ENCODE measurements around the gene DNAJB6.

DNA sequence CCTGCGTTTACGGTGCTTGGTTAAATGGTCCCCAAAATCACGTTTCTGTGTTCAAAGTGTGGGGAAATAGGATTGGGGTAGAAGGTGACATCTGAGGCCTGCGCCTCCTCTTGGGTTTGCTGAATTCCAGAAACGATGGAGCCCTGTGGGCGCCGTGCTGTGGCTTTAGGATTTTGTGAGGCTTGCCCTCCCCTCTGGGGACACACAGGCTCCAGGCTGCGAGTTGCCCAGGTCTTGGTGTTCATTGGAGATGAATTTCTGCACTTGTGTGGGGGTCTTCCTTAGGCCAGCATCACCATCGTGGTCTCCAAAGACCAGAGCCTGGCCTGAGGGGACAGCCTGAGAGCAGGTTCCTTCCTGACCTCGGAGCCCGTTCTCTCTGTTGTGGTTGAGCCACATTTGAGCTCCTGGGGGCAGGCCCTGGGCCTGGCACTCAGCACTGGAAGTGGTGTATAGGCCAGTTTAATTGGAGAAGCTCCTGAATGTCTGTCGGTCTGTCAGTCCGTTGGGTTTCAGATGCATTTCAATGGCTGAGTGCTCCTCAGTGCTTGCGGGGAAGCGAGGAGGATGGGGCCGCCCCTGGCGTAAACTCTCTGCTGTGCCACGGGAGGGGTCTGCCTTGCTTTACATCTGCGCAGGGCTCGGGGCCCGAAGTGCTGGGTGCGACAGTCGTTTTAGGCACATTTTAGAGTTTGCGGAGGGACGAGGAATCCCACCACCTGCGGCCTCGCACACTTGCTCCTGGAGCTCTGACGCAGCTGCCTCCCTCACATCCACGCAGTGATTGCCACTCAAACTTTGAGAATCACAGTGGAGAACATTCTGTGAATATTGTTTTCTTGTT lies 71.7 kb downstream of the DNAJB6 start:
- TF ChIP-seq, protein P1, sequence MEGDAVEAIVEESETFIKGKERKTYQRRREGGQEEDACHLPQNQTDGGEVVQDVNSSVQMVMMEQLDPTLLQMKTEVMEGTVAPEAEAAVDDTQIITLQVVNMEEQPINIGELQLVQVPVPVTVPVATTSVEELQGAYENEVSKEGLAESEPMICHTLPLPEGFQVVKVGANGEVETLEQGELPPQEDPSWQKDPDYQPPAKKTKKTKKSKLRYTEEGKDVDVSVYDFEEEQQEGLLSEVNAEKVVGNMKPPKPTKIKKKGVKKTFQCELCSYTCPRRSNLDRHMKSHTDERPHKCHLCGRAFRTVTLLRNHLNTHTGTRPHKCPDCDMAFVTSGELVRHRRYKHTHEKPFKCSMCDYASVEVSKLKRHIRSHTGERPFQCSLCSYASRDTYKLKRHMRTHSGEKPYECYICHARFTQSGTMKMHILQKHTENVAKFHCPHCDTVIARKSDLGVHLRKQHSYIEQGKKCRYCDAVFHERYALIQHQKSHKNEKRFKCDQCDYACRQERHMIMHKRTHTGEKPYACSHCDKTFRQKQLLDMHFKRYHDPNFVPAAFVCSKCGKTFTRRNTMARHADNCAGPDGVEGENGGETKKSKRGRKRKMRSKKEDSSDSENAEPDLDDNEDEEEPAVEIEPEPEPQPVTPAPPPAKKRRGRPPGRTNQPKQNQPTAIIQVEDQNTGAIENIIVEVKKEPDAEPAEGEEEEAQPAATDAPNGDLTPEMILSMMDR (IDR thresholded peaks at IDR 0.05), result no peak
- TF ChIP-seq POLR2AphosphoS5 (IDR thresholded peaks at IDR 0.05; ENCODE audit: insufficient read depth in 1 of 2, low read depth in 1 of 2) (no peak), POLR2A (IDR thresholded peaks at IDR 0.05) (no peak)

Measured in vagina (tissue), 2 donors.